ENCODE results near the gene ULK4.

DNA sequence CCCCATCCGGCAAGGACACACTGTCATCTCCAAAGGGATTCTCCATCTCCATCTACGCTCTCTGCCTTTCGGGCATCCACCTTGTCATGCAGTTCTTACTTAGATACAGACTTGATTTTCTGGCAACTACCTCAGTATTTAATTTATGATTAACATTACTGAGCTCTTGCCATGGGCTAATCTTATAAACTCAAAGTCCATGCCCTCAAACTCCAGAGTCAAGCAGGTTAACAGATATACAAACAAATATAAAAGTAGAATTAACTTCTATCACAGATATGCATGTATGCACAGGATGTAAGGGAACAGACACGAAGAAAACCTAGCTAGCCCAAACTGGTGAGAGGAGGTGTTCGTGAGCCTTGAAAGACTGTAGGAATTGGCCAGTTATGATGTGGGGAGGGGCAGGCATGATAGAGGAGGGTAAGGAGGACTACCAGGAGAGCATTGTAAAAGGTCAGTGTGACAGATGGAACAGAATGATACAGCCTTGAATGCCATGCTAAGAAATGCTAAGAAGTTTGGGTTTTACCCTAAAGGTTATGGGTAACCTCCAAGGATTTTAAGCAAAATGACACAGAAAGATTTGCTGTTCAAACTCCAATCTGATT, 334.3 kb downstream of the ULK4 start:
- TF ChIP-seq, protein P1, sequence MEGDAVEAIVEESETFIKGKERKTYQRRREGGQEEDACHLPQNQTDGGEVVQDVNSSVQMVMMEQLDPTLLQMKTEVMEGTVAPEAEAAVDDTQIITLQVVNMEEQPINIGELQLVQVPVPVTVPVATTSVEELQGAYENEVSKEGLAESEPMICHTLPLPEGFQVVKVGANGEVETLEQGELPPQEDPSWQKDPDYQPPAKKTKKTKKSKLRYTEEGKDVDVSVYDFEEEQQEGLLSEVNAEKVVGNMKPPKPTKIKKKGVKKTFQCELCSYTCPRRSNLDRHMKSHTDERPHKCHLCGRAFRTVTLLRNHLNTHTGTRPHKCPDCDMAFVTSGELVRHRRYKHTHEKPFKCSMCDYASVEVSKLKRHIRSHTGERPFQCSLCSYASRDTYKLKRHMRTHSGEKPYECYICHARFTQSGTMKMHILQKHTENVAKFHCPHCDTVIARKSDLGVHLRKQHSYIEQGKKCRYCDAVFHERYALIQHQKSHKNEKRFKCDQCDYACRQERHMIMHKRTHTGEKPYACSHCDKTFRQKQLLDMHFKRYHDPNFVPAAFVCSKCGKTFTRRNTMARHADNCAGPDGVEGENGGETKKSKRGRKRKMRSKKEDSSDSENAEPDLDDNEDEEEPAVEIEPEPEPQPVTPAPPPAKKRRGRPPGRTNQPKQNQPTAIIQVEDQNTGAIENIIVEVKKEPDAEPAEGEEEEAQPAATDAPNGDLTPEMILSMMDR (IDR thresholded peaks at IDR 0.05; ENCODE audit: insufficient read depth, low read length, poor library complexity, severe bottlenecking), result no peak
- no peak for TF ChIP-seq EZH2phosphoT487 (conservative IDR thresholded peaks at IDR 0.05; ENCODE audit: low read length)

Measured in SU-DHL-6 (cell line).